Effector CD4-positive, alpha-beta T cell (primary cell): ENCODE results near the gene FBXO45.
"Not testable (repeated sequence)": the region's sequence is repeated elsewhere in the genome, so short reads cannot be mapped to it uniquely, and the experiment has no call there.

Experiments
- DNase-seq: peaks from one replicate; pipeline ENCODE4 v3.0.0-alpha.2; 2020

The FBXO45 gene

DNA sequence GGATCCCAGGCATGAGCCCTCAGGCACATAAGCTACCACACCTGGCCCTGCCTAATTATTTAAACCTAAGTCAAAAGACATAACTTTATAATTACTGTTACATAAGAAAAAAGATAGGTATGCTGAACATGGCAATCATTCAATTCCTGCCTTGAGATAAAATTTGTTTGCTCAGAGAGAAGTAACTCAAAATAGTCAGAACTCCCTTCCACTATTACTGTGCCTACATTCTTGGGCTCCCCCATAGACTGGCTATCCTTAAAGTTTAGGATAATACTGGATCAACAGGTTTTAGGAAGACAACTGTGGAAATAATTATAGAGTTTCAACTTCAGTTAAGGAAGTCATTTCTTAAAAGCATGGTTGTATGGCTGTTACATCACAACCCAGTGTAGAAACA, 10.0 kb upstream of the FBXO45 start:
- no peak for DNase-seq

DNA sequence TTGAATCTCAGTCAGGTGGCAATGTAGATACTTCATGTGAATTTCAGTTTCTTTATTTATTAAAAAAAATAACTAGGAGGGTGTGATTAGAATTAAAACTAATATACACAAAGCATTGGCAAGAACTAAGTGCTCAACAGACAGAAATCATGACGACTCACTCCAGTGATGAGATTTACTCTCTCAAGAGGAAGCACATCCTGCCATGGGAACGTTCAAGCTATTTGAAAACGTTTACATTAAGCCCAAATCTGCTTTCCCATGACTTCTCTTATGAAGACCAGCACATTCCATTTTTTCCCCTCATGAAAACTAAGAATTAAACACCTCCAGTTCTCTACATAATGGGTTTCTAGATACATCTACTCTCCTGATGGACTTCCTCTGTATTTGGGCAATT, 8.6 kb upstream of the FBXO45 start:
- DNase-seq: no peak

DNA sequence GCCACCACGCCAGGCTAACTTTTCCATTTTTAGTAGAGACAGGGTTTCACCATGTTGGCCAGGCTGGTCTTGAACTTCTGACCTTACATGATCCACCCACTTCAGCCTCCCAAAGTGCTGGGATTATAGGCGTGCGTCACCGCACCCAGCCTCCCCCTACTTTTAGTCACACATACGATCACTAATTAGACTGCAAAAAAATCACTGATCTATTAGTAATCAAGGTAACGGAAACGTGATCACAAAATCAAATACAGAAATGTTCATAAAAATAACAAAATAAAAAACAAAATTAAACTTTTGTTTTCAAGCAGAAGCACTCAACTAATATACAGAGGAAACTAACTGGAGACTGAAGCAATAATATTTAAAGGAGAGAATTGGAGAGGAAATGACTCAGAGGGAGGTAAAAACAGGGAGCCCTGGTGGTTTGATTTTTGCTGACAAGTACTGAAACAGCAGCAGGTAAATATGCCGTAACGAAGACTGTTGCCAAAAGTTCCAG, 4.7 kb upstream of the FBXO45 start:
- peak; percentile 13 for DNase-seq

DNA sequence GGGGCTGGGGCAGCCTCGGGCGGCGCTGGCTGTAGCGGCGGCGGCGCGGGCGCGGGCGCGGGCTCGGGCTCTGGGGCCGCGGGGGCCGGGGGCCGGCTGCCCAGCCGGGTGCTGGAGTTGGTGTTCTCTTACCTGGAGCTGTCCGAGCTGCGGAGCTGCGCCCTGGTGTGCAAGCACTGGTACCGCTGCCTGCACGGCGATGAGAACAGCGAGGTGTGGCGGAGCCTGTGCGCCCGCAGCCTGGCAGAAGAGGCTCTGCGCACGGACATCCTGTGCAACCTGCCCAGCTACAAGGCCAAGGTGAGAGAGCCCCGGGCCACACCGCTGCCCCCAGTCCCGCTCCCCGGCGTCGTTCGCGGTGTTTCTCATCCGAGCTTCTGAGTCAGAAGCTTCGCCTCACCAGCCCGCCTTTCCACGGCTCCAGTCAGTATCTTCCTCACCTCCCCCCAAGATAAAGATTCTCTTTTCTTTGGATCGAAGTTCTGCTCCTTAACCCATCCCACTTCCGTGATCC, 600 bp downstream of the FBXO45 start:
- DNase-seq: peak; percentile 39

DNA sequence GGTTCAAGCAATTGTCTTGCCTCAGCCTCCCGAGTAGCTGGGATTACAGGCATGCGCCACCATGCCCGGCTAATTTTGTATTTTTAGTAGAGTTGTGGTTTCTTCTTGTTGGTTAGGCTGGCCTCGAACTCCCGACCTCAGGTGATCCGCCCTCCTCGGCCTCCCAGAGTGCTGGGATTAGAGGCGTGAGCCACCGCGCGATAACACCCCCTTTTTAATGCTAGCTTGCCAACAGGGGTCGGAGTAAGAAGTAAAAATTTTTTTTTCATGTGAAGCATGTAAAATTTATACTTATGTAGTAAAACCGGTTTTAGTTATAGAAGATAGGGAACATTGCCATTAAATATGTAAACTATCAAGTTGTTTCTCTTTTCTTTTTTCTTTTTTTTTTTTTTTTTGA, 1.9 kb downstream of the FBXO45 start:
- not testable (repeated sequence) for DNase-seq

DNA sequence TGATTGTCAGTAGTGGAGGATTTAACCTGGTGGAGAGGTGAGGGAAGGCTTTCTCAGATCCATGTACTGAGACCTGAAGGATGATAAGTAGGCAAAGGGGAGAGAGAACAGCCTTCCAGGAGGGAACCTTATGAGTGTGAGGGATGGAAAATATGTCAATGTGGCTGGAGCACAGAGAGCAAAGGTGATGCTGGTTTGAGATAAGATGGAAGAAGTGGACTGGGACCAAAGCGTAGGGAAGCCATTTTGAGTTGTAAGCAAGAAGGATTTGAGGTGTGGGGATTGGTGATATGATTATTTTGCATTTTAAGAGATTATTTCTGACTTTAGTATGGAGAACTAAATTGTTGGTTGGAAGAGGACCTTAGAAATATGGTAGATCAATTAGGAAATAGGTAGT, 3.9 kb downstream of the FBXO45 start:
- no peak for DNase-seq

DNA sequence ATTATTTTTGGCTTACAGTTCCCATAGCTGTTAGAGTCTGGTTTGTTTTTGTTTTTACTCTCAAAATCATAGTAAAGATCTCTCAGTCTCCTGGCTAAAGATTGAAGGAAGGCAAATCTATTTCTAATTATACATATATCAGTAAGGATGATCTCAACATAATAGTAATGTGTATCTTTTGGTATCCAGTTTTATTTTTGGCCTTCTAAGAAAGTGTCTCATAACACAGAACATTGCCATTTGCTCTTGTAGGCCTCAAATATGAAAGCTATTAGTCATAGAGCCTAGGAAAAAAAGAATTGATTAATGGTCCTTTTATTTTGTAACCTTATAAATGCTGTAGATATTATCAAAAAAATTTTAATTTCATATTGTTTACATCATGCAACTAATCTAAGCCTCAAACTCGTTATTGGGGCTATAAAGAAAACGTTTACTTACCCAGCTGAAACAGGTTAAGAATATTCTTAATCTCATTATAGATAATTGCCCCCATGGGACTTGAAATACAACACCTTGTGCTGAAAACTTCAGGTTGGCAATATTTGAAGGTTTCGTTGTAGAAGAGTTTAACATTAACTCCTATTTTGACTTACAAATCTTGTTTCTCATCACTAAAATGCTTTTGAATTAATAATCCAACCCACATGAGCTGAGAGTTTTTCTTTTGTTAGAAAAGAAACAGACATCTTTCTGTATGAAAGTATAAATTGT, 16.7 kb downstream of the FBXO45 start:
- no peak for DNase-seq

DNA sequence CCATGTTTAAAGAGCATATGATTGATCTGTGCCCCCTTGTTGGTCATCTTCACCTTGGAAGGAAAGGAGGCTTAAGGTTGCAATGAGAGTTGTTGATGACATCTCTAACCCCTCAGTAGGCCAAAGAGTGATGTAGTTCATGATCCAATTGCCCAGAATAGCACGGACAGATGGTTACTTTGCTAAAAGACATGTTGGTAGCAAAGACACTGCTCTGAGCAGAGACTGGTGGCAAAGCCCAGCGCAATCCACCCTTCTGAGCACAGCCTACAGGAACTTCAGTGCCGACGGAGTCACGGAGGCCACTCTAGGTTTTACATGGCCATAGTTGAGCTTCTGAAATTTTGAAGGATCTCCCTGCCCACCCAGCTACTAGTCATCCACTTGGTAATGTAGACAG, 21.8 kb downstream of the FBXO45 start:
- DNase-seq: no peak

DNA sequence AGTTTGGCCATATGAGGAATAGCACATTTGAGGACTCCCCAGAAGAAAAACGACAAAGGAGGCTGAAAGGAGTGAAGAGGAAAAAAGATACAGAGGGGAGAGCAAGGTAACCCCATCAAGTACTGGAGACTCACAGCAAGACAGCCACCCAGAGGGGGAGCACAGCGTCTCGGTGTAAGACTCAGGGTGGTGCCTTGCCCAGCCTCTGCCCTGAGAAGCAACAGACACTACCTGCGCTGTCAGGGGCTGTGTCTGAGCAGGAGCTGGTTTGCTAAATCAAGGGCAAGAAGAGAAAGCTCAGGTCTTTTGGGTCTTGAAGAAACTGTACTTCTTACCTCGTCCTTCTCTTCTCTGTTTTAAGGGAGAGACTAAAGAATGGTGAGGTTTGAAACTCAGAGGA, 27.9 kb downstream of the FBXO45 start:
- no peak for DNase-seq

DNA sequence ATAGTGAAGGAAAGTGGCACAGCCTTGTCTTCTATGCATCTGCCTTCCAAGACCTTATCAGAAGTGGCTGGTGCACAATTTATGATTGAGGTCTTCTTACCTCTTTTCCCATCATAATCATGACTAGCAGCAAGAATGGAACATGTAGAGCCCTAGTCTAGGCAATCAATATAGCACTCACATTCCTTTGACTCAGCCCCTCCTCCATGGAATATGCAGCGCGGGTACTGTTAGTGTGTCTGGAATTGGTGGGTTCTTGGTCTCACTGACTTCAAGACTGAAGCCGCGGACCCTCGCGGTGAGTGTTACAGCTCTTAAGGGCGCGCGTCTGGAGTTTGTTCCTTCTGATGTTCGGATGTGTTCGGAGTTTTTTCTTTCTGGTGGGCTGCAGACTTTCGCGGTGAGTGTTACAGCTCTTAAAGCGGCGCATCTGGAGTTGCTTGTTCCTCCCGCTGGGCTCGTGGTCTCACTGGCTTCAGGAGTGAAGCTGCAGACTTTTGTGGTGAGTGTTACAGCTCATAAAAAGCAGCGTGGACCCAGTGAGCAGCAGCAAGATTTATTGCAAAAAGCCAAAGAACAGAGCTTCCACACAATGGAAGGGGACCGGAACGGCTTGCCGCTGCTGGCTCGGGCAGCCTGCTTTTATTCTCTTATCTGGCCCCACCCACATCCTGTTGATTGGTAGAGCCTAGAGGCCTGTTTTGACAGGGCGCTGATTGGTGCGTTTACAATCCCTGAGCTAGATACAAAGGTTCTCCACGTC, 29.7 kb downstream of the FBXO45 start:
- peak; percentile 17 for DNase-seq

DNA sequence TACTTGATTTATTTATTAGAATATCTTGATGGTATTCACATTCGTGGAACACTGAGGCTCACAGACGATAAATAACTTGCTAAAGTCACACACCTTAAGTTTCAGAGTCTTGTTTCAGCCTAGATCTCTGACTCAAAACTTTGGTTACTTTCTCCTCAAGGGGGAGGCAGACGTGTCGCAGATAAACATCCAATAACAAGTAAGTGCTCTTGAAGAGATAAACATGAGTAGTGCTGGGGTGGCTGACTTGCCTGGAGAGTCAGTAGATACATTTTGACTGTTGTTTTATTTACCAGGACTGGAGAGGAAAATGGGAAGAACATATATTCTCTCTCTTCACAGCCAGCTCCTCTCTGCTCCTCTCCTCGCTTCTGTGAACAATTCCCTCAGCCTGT, 31.3 kb downstream of the FBXO45 start:
- no peak for DNase-seq

DNA sequence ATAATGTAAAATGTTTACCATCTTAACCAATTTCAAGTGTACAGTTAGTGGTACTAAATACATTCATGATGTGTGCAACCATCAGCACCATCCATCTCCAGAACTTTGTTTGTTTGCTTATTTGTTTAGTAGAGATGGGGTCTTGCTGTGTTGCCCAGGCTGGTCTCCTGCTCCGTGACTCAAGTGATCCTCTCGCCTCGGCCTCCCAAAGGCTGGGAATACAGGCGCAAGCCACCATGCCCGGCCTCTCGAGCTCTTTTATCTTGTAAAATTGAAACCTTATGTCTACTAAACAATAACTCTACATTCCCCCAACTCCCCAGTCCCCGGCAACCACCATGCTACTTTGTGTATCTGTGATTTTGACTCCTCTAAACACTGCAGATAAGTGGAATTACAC, 31.9 kb downstream of the FBXO45 start:
- DNase-seq: no peak

DNA sequence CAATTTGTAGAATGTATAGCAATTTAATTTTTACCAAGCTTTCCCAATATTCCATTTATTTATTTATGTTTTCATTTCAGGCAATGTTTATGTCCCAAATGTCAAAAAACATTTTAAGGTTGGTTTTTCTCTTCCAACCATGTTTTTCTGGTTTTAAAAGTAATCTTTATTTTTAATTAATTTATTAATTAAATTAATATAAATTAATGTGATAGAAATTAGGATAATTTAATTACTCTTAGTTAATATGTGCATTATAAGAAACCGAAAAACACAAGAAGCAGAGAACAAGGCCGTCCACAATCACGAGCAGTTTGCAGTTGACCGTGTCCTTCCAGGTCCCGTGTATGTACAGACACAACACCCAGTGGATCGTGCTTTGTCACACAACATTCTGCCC, 34.2 kb downstream of the FBXO45 start:
- no peak for DNase-seq

DNA sequence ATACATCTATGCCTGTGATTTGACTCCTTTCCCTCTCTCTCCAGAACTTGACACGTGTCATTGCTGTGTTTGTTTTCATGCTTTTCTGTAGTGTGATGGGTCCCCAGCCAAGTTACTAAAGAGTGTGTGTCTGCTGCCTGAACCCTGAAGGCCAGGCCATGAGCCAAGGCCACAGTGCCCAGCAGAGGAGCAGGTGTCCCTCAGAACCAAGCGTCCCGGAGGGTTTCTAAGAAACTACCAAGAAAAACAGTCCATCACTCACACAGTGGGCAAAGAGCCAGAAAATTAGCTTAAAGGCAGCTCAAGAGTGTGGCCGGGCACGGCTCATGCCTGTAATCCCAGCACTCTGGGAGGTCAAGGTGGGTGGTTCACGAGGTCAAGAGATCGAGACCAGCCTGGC, 35.2 kb downstream of the FBXO45 start:
- no peak for DNase-seq

DNA sequence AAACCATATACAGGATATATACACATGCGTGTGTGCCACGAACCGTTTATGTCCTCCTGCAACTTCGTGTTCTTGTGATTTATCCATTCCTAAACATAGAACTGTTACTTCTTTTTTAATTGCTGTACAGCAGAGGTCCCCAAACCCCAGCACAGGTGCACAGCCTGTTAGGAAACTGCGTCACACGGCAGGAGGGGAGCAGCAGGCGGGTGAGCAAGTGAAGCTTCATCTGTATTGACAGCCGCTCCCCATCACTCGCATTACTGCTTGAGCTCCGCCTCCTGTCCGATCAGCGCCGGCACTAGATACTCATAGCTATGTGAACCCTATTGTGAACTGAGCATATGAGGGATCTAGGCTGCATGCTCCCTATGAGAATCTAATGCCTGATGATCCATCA, 36.1 kb downstream of the FBXO45 start:
- DNase-seq: peak; percentile 52

DNA sequence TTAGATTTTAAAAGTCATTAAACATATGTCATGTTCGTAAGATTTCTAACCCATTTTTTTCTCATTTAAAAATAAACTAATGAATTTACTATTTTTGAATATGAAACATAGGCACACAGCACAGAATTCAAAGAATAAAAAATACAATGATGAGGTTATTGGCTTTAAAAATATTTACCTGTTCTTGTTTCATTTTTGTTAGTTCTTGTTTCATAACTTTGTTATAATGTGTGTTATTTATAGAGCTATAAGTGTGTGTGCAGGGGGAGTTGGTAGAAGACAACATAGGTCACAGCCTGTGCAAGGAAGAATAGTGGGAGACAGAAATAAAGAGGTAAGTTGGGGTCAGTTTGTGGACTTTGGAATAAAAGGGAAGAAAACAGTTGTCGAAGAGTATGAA, 40.2 kb downstream of the FBXO45 start:
- DNase-seq: no peak

DNA sequence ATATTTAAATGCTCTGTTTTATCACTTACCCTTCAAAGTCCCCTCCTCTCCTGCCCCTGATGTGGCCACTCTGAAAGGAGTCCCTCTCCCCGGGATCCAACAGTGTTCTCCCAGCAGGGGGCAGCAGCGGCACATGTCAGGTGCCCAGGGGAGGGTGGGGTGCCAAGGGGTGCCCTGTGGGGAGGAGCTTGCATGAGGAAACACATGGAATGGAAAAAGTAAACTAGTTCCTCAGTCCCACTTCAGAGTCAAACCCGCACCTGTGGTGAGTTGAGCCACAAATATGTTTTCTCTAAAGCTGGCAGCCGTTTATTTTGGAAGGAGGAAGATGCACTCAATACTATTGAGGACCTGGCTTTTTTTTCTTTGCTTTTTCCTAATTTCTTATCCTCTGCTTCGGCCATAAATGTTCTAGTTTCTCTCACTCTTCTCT, 40.9 kb downstream of the FBXO45 start:
- DNase-seq: peak; percentile 93

DNA sequence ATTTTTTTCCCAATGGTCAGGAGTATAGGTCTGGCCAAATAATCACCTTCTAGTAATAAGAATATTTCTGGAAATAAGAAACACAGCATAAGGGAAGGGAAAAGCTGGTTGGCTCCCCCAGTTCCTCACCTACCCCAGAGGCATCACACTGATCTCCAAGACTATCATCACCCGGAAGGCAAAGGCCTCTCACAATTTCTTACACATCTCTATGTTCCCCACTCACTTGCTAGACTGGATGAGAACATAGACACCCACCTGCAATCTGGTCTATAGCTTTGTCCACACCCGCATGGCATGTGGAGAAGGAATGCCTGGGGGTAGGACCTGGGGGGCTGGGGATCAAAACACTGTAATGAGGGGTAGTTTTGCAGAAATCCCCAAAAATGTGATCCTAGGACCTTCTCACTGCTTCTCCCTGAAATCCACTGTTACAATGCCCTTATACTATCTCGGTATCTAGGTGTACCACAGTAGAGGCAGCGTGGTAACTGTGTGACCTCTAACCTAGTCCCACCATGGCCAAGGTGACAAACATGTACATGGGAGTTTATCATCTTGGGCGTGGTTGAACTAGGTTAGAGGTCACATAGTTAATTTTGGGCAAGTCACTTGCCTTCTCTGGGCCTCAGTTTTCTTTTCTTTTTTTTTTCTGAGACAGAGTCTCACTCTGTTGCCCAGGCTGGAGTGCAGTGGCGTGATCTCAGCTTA, 41.5 kb downstream of the FBXO45 start:
- DNase-seq: no peak

DNA sequence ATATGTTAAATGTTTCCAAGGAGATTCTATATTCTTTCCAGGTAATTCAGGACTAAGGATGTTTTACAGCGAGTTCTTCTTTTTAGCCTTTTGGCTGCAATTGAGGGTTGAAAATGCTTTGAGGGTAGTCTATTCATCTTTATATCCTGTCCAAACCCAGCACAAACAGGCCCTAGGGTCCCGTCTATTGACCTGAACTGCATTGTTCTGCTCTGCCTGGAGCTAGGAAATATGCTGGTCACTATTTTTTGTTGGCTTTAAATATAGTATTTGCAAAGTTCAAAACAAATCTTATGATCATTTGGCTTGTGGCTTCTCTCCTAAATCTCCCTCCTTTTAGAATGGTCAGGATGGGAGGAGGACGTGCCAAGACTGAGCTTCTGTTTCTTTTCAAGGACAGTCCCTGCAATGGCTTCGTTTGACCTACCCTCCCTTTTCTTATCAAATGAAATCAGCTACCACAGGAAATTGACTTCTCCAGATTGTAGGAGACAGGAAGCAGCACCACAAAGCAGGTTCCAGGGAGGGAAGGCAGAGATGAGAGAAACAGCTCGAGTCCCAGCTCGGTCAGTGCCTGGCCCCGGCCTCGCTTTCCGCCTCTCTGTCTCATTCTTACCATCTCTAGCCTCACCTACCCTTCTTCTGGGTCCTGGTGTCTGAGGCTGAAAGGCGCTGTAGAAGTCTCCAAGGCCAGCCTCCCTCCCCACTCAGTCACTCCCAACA, 43.5 kb downstream of the FBXO45 start:
- no peak for DNase-seq

DNA sequence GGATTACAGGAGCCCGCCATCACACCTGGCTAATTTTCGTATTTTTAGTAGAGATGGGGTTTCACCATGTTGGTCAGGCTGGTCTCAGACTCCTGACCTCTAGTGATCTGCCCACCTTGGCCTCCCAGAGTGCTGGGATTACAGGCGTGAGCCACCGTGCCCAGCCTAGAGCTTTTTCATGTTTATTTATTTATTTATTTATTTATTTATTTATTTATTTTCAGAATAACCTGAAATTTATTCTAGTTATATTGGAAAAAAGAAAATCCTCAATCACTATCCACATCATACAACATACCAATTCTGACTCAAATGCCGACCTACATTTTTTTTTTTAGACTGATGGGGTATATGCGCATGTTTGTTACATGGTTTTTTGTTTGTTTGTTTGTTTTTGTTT, 46.8 kb downstream of the FBXO45 start:
- DNase-seq: not testable (repeated sequence)

DNA sequence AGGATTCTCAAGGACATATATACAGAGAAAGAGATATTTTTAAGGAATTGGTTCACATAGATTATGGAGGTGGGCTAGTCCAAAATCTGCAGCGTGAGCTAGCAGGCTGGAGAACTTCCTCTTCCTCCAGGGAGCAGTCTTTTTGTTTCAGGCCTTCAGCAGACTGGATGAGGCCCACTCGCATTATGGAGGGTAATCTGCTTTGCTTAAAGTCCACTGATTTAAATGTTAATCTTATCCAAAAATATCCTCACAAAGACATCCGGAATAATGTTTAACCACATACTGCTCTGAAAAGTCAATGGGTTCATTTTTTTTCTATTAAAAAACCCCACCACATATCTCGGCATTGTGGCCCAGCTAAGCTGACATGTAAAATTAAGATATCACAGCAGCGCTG, 48.8 kb downstream of the FBXO45 start:
- DNase-seq: no peak

DNA sequence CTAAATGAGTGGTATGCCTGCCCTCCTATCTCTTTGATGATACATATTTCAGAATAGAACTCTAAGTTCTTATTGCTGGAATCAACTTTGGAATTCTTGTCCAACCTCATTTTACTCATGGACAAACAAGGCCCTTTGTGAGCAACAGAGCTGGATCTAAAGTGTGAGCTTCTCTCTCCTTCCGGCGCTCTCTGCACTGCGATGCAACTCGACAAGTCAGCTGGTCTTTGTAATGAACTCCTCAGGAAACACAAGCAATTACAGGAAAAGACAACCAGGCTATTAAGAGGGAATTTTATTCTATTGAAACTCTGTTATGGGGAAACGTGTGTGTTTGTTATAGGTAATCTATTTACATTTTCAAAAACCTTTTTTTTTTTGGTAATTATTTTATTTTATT, 50.8 kb downstream of the FBXO45 start:
- DNase-seq: no peak

DNA sequence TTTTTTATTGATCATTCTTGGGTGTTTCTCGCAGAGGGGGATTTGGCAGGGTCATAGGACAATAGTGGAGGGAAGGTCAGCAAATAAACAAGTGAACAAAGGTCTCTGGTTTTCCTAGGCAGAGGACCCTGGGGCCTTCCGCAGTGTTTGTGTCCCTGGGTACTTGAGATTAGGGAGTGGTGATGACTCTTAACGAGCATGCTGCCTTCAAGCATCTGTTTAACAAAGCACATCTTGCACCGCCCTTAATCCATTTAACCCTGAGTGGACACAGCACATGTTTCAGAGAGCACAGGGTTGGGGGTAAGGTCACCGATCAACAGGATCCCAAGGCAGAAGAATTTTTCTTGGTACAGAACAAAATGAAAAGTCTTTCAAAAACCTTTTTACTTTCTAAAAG, 51.2 kb downstream of the FBXO45 start:
- not testable (repeated sequence) for DNase-seq
